ENCODE results near the gene PTPRR. TPM values are rescaled to one million over a fixed set of nuclear protein-coding genes. Genes with fewer than 3 reads are reported as not detected.

PTPRR gene
- total RNA-seq, 4 donors from 2014 or later = 0.19 TPM; not detected in 3

GRCh38 chr12:70828351-70828750, 92.2 kb downstream of the PTPRR start:
- no peak for TF ChIP-seq POLR2A (IDR thresholded peaks at IDR 0.05)
- TF ChIP-seq, protein P1, sequence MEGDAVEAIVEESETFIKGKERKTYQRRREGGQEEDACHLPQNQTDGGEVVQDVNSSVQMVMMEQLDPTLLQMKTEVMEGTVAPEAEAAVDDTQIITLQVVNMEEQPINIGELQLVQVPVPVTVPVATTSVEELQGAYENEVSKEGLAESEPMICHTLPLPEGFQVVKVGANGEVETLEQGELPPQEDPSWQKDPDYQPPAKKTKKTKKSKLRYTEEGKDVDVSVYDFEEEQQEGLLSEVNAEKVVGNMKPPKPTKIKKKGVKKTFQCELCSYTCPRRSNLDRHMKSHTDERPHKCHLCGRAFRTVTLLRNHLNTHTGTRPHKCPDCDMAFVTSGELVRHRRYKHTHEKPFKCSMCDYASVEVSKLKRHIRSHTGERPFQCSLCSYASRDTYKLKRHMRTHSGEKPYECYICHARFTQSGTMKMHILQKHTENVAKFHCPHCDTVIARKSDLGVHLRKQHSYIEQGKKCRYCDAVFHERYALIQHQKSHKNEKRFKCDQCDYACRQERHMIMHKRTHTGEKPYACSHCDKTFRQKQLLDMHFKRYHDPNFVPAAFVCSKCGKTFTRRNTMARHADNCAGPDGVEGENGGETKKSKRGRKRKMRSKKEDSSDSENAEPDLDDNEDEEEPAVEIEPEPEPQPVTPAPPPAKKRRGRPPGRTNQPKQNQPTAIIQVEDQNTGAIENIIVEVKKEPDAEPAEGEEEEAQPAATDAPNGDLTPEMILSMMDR (IDR thresholded peaks at IDR 0.05) = no peak
- Histone ChIP-seq H3K27ac (no peak overlapping the region), H3K36me3 (no peaks in the 10 kb centered on the region), H3K4me1 (no peaks in the 10 kb centered on the region), H3K9me3 (no peaks in the 10 kb centered on the region), H3K27me3 (no peaks in the 10 kb centered on the region), H3K4me3 (no peak overlapping the region)
- DNase-seq = no peak
- intact Hi-C loops (cut with DNase I) = no loop called here
- 51 to 67% methylated on average over 2 of the region's 2 CpGs for WGBS, 2 donors

GRCh38 chr12:70826156-70826555, 94.4 kb downstream of the PTPRR start:
- H3K27ac ChIP-seq = no peak overlapping the region
- H3K4me1 ChIP-seq = no peaks in the 10 kb centered on the region
- DNase-seq = no peak
- 56 to 57% methylated on average over 3 of the region's 3 CpGs for WGBS, 2 donors
- intact Hi-C loops (cut with DNase I) = no loop called here
- no peak overlapping the region for H3K4me3 ChIP-seq
- no peaks in the 10 kb centered on the region for H3K27me3 ChIP-seq
- no peaks in the 10 kb centered on the region for H3K36me3 ChIP-seq
- TF ChIP-seq POLR2A (IDR thresholded peaks at IDR 0.05) = no peak
- TF ChIP-seq, protein P1 (IDR thresholded peaks at IDR 0.05) = no peak
- H3K9me3 ChIP-seq = no peaks in the 10 kb centered on the region

DNA sequence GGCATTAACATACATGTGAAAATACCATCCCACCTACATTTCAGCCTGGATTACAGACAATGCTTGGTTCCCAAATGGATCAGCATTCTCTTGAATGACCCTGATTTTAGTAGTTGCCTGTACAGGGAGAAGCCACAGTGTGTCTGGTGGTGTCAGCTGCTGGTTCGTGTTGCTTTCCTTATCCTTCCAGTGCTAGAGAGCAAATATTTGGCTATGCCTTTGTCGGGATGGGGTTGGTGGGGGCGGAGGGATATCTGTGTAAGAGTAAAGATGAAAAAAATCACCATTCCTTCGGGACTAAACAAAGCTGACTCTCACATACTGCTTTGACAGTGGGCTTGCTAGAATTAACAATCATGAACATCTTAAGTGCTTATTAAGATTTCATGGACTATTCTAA, 96.0 kb downstream of the PTPRR start:
- Histone ChIP-seq H3K27ac (no peak overlapping the region), H3K4me1 (no peaks in the 10 kb centered on the region), H3K36me3 (no peaks in the 10 kb centered on the region), H3K27me3 (no peaks in the 10 kb centered on the region), H3K4me3 (no peak overlapping the region), H3K9me3 (no peaks in the 10 kb centered on the region)
- intact Hi-C loops (cut with DNase I) = no loop called here
- WGBS, 2 donors = 33 to 58% methylated on average over 4 of the region's 4 CpGs
- no peak for TF ChIP-seq POLR2A (IDR thresholded peaks at IDR 0.05)
- TF ChIP-seq, protein P1 (IDR thresholded peaks at IDR 0.05) = no peak
- no peak for DNase-seq

GRCh38 chr12:70823182-70823976, 97.2 kb downstream of the PTPRR start:
- TF ChIP-seq, protein P1 (IDR thresholded peaks at IDR 0.05) = no peak
- TF ChIP-seq POLR2A (IDR thresholded peaks at IDR 0.05) = no peak
- Histone ChIP-seq H3K36me3 (no peaks in the 10 kb centered on the region), H3K27me3 (no peaks in the 10 kb centered on the region), H3K9me3 (no peaks in the 10 kb centered on the region), H3K27ac (no peak overlapping the region), H3K4me1 (no peaks in the 10 kb centered on the region), H3K4me3 (no peak overlapping the region)
- WGBS, 2 donors = 41 to 55% methylated on average over 4 to 6 of the region's 7 CpGs
- no peak for DNase-seq
- intact Hi-C loops (cut with DNase I) = no loop called here

DNA sequence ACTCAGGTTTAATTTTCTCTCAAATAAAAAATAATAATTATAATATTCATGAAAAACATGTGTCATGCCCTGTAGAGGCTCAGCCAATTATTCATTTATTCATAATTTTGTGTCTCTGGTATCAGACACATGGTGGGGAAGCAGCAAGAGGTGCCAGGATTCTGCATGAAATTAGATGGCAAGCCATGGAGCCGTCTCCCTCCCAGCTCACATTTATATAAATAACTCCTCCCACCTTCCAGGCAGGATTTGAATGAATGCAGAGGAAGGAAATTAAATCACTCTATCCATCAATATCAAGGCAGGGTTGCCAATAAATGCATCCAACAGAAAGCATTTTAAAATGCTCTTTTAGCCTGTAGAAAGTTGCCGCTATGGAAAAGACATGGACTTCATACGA, 98.1 kb downstream of the PTPRR start:
- H3K9me3 ChIP-seq = no peaks in the 10 kb centered on the region
- H3K27ac ChIP-seq = no peak overlapping the region
- no peaks in the 10 kb centered on the region for H3K27me3 ChIP-seq
- no peaks in the 10 kb centered on the region for H3K4me1 ChIP-seq
- TF ChIP-seq, protein P1 (IDR thresholded peaks at IDR 0.05) = no peak
- TF ChIP-seq POLR2A (IDR thresholded peaks at IDR 0.05) = no peak
- WGBS, 2 donors = 64 to 73% methylated on average over 3 of the region's 3 CpGs
- H3K36me3 ChIP-seq = no peaks in the 10 kb centered on the region
- DNase-seq = no peak
- intact Hi-C loops (cut with DNase I) = no loop called here
- no peak overlapping the region for H3K4me3 ChIP-seq

All from esophagus squamous epithelium (tissue), 5 donors.